Measurements from ENCODE around the gene FHL2. TPM values are rescaled to one million over a fixed set of nuclear protein-coding genes. Genes with fewer than 3 reads are reported as not detected.

FHL2 gene
- total and polyA plus RNA-seq, 4 donors: 3.9 to 9.0 (median 6.5) TPM

GRCh38 chr2:105325389-105325963 is 73.4 kb downstream of the FHL2 start:
- H3K4me1 ChIP-seq (ENCODE audit: control insufficient read depth in 4 of 4, insufficient read depth in 4 of 4, low read length in 3 of 4): peaks cover 7 to 22% (median 14%) of the 10 kb centered on the region in 4 donors
- no peak for DNase-seq (ENCODE audit: low spot score)
- 75% methylated on average over 3 of the region's 3 CpGs for WGBS
- no peak overlapping the region for H3K27ac ChIP-seq (ENCODE audit: low read depth in 1 of 2, low read length in 2 of 2)
- H3K9ac ChIP-seq (ENCODE audit: low read depth in 1 of 2, low read length in 2 of 2): no peak overlapping the region
- H3K27me3 ChIP-seq (ENCODE audit: control insufficient read depth in 4 of 4, insufficient read depth in 4 of 4, low read length in 3 of 4): no peaks in the 10 kb centered on the region
- no peaks in the 10 kb centered on the region for H3K9me3 ChIP-seq (ENCODE audit: control insufficient read depth in 4 of 4, low read length in 3 of 4)
- no peak overlapping the region for H3K4me3 ChIP-seq (ENCODE audit: low read depth in 1 of 3, low read length in 3 of 3)
- TF ChIP-seq, protein P1, sequence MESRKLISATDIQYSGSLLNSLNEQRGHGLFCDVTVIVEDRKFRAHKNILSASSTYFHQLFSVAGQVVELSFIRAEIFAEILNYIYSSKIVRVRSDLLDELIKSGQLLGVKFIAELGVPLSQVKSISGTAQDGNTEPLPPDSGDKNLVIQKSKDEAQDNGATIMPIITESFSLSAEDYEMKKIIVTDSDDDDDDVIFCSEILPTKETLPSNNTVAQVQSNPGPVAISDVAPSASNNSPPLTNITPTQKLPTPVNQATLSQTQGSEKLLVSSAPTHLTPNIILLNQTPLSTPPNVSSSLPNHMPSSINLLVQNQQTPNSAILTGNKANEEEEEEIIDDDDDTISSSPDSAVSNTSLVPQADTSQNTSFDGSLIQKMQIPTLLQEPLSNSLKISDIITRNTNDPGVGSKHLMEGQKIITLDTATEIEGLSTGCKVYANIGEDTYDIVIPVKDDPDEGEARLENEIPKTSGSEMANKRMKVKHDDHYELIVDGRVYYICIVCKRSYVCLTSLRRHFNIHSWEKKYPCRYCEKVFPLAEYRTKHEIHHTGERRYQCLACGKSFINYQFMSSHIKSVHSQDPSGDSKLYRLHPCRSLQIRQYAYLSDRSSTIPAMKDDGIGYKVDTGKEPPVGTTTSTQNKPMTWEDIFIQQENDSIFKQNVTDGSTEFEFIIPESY (IDR thresholded peaks at IDR 0.05): no peak
- no peak for TF ChIP-seq RAD21 (IDR thresholded peaks at IDR 0.05)
- TF ChIP-seq NR2F2 (IDR thresholded peaks at IDR 0.05): no peak
- TF ChIP-seq GABPA (IDR thresholded peaks at IDR 0.05 in 1 of 2, conservative IDR thresholded peaks at IDR 0.05 in 1 of 2): no peak
- TF ChIP-seq EGR1 (IDR thresholded peaks at IDR 0.05; ENCODE audit: low read depth in 2 of 2): no peak
- TF ChIP-seq HNF4G (IDR thresholded peaks at IDR 0.05): no peak
- TF ChIP-seq, protein P2, sequence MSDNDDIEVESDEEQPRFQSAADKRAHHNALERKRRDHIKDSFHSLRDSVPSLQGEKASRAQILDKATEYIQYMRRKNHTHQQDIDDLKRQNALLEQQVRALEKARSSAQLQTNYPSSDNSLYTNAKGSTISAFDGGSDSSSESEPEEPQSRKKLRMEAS (IDR thresholded peaks at IDR 0.05): no peak
- TF ChIP-seq, protein P3, sequence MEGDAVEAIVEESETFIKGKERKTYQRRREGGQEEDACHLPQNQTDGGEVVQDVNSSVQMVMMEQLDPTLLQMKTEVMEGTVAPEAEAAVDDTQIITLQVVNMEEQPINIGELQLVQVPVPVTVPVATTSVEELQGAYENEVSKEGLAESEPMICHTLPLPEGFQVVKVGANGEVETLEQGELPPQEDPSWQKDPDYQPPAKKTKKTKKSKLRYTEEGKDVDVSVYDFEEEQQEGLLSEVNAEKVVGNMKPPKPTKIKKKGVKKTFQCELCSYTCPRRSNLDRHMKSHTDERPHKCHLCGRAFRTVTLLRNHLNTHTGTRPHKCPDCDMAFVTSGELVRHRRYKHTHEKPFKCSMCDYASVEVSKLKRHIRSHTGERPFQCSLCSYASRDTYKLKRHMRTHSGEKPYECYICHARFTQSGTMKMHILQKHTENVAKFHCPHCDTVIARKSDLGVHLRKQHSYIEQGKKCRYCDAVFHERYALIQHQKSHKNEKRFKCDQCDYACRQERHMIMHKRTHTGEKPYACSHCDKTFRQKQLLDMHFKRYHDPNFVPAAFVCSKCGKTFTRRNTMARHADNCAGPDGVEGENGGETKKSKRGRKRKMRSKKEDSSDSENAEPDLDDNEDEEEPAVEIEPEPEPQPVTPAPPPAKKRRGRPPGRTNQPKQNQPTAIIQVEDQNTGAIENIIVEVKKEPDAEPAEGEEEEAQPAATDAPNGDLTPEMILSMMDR (IDR thresholded peaks at IDR 0.05; ENCODE audit: low read depth, low read length, missing input control): no peak
- no peak for TF ChIP-seq SP1 (IDR thresholded peaks at IDR 0.05)
- TF ChIP-seq, protein P4, sequence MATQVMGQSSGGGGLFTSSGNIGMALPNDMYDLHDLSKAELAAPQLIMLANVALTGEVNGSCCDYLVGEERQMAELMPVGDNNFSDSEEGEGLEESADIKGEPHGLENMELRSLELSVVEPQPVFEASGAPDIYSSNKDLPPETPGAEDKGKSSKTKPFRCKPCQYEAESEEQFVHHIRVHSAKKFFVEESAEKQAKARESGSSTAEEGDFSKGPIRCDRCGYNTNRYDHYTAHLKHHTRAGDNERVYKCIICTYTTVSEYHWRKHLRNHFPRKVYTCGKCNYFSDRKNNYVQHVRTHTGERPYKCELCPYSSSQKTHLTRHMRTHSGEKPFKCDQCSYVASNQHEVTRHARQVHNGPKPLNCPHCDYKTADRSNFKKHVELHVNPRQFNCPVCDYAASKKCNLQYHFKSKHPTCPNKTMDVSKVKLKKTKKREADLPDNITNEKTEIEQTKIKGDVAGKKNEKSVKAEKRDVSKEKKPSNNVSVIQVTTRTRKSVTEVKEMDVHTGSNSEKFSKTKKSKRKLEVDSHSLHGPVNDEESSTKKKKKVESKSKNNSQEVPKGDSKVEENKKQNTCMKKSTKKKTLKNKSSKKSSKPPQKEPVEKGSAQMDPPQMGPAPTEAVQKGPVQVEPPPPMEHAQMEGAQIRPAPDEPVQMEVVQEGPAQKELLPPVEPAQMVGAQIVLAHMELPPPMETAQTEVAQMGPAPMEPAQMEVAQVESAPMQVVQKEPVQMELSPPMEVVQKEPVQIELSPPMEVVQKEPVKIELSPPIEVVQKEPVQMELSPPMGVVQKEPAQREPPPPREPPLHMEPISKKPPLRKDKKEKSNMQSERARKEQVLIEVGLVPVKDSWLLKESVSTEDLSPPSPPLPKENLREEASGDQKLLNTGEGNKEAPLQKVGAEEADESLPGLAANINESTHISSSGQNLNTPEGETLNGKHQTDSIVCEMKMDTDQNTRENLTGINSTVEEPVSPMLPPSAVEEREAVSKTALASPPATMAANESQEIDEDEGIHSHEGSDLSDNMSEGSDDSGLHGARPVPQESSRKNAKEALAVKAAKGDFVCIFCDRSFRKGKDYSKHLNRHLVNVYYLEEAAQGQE (IDR thresholded peaks at IDR 0.05): no peak
- no peak for TF ChIP-seq ATF3 (IDR thresholded peaks at IDR 0.05)
- TF ChIP-seq JUND (IDR thresholded peaks at IDR 0.05): no peak
- no peak for TF ChIP-seq FOXA2 (IDR thresholded peaks at IDR 0.05)
- TF ChIP-seq YY1 (IDR thresholded peaks at IDR 0.05): no peak
- TF ChIP-seq FOXA1 (IDR thresholded peaks at IDR 0.05): no peak
- no peak for TF ChIP-seq TAF1 (conservative IDR thresholded peaks at IDR 0.05)
- TF ChIP-seq HNF4A (conservative IDR thresholded peaks at IDR 0.05): no peak
- H3K36me3 ChIP-seq (ENCODE audit: control insufficient read depth in 4 of 4, insufficient read depth in 3 of 4, low read depth in 1 of 4, low read length in 3 of 4): no peaks in the 10 kb centered on the region
